Endometrial microvascular endothelial cells (primary cell): ENCODE measurements around the gene TMC6. TPM values are rescaled to one million over a fixed set of nuclear protein-coding genes. Genes with fewer than 3 reads are reported as not detected.
"Not testable (repeated sequence)": the region's sequence is repeated elsewhere in the genome, so short reads cannot be mapped to it uniquely, and the experiment has no call there.

Experiments used
- in situ Hi-C: cut with HindIII; loops from 2 replicates; pipeline ENCODE4 v1.10.0; 2017; ENCODE audit warnings: low sequenced_read_pairs, low pct_unique_long_range_greater_than_20kb; ENCODE audit errors: inconsistent ontology term
- total RNA-seq: library from RNA; depleted of rRNA; stranded (reverse); fragments of >200 nt; gene quantifications from one replicate; pipeline ENCODE4 v1.2.3, GENCODE V29; 2015; ENCODE audit errors: inconsistent ontology term

TMC6 gene
- total RNA-seq, 1 donor from 2014 or later = 30.3 TPM

DNA sequence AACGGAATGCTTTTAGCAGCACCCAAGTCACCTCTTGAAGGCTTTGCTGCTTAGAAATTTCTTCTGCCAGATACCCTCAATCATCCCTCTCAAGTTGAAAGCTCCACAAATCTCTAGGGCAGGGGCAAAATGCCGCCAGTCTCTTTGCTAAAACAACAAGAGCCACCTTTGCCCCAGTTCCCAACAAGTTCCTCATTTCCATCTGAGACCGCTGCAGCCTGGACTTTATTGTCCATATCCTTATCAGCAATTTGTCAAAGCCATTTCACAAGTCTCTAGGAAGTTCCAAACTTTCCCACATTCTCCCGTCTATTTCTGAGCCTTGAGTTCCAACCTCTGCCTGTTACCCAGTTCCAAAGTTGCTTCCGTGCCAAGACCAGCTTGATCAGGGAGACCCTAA, 27.4 kb downstream of the TMC6 start:
- in situ Hi-C loops = no loop called here

DNA sequence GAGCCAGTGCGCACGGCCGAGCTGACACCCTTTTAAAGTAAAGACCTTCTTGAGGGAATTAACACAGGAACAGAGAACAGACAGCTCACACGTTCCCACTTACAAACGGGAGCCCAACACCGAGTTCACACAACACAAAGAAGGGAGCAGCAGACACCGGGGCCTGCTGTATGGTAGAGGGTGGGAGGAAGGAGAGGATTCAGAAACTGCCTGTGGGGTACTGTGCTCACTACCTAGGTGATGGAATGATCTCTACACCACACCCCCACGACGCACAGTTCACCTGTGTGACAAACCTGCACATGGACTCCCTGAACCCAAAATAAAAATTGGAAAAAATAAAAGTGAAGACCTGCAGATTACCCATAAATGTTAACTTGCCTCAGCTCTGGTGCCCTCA, 32.5 kb downstream of the TMC6 start:
- in situ Hi-C loops = no loop called here

DNA sequence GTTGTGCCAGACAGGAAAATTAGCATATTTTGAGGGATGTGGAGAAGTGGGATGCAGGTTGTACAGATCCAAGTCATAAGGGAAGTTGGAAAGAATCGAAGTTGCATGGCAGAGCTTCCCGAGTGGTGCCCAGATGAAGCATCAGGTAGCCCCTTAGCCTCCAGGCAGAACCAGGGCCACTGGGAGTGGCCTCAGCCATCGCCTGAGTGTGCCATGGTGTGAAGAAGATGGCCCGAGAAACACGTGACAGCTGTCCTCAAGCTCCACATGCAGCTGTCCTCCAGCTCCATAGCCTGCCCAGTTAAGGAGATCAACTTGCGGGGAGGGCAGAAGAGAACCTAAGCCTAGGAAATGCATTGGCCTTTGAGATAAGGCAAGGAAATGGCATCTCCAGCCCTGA, 33.5 kb downstream of the TMC6 start:
- in situ Hi-C loops = no loop called here

DNA sequence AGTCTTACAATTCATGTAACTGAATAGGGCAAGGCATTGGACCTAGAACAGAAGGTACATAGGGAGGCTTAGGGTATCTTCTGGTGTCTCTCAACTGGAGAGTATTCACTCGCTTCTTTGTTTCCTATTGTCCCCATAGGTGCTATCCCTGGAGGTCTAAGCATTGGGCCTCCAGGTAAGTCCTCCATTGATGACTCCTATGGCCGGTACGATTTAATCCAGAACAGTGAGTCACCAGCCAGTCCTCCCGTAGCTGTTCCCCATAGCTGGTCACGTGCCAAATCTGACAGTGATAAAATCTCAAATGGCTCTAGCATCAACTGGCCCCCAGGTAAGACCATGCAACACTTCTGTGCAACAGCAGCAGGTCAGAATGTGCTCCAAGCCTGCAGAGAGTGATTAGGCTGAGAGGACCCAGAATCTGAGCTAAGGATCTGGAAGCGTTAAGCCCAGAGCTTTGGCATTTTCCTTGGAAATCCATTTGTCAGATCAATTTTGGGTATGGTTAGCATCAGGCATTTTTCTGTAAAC, 35.7 kb downstream of the TMC6 start:
- in situ Hi-C loops = no loop called here

DNA sequence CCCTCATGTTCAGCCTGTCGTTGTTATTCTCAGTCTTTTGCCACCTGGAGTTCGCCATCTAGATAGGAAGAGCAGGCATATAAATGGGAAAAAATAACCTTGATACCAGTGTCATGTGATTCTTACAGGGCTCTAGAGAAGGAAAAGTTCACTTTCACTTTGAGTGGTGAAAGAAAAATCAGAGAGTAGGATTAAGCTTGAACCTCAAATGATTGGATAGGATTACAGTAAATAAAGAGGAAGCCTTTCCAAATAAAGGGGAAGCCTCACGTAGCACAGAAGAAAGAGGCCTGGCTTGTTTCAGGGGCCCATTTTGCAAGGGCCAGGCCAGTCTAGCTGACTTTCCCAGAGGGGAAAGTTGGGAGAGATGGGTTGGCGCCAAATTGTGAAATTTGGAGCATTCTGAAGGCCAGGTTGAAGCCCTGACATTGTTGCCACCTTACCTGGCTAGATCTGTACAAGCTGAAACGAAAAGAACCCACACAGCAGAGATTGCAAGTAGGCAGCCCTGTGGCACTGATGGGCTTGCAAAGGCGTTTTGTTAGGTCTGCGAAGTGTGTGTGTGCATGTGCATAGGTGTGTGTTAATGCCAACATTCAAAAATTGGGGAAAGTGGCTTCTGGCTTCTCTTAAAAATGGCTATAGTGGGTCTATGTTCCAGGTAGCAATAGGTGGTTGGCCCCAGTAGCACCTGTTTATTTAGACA, 38.8 kb downstream of the TMC6 start:
- in situ Hi-C loops = no loop called here

DNA sequence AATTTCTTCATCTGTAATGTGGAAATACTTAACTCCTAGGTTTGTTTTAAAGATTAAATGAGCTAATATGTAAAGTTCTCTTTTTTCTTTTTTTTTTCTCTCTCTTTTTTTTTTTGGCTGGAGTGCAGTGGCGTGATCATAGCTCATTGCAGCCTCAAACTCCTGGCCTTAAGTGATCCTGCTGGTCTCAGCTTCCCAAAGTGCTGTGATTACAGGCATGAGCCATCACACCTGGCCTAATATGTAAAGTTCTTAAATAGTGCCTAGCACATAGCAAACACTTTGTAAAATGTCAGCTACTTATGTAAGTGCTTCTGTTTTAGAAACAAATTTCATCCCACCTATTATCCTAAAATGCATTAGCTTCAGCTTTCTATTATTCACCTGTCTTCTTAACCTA, 40.0 kb downstream of the TMC6 start:
- in situ Hi-C loops = no loop called here

DNA sequence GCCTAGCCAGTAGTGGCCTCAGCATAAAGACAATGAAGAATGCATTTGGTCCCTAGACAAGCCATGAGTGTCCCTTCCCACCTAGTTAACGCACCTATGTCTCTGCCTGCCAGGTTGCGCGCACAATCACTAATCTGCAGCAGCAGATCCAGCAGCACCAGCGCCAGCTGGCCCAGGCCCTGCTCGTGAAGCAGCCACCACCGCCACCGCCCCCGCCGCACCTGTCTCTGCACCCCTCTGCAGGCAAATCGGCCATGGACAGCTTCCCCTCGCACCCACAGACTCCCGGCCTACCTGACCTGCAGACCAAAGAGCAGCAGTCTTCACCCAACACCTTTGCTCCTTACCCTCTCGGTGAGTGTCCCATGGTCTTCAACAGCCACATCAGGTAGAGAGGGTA, 41.8 kb downstream of the TMC6 start:
- in situ Hi-C loops = no loop called here

DNA sequence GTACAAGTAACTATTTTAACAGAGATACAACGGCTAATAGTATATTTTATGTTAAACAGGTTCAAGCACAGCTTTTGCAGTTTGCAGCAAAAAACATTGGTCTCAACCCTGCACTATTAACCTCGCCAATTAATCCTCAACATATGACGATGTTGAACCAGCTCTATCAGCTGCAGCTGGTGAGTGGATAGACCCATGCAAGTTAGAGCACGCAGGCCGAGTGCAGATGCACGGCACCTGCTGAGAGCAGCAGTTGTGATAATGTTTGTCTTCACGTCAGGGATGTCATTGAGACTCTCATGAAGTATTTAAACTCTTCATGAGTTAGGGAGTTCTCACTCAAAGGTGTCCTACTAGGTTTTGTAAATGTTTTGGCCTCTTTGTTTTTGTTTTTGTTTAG, 45.6 kb downstream of the TMC6 start:
- in situ Hi-C loops = no loop called here

DNA sequence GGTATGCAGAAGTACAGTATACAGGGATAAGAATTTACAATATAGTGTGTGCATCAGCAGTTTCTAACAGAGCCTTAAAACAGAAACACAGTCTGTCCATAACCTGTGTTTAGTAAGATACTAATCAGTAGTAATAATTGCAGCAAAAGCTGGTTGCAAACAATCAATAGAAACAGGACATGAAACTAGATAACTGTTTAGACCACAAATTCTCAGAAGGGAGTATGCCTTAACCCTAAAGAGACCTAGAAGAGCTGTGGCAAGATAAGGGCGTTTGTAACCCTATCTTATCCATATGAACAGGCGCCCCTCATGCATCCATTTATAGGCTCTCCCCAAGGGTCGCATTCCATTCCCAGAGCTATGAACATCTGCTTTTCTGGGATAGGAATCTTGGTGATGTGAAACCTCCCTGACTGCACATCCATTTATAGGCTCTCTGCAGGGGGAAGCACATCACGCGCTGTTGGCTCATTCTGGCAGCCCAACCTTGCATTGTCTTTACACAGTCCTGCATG, 46.1 kb downstream of the TMC6 start:
- in situ Hi-C loops = not testable (repeated sequence)

DNA sequence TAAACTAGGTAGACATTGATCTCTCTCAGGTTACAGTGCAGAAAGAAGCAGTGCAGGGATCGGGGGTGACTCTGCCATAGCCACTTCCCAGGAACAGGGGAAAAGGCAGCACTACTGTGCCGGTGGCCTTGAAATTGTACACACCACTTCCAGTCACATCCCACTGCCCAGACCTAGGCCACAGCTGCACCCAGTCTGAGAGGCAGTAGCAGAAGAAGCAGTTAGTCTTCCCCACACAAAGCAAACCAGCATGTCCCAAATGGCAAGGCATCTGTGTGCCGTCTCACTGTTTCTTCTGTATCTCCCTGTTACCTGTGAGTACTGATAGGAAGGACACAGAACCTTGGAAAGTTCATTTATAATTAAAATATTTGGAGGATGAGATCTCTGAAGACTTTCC, 47.0 kb downstream of the TMC6 start:
- in situ Hi-C loops = no loop called here

DNA sequence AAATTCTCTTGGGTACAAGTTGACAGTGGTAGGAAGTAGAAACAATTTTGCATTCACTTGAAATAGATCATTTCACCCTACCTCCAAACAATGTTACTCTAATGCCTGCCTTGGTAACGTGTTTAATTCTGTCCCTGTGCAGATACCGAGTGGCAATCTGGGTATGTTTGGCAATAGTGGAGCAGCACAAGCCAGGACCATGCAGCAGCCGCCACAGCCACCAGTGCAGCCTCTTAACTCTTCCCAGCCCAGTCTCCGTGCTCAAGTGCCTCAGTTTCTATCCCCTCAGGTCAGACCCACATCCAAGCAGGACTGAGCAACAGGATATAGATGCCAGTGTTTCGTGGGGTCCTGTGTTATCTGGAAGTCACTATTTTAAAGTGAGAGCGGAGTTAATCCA, 49.3 kb downstream of the TMC6 start:
- in situ Hi-C loops = no loop called here

DNA sequence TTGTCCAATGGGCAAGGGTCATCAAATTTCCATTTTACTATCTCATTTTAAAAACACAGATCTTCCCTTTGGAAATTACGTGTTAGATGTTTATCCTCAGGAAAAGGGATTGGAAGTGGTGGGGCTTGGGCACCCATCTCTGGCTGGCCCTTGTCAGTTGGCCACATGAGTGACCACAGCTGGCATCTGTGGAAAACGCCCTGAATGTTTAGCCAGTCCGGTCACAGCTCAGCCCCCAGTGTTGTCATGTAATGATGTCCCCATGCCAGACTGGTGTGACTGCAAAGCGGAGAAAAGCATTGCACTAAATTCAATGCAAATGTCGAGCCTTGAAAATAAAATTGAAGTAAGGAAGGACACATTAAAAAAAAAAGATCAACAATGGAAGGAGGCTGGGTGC, 53.0 kb downstream of the TMC6 start:
- in situ Hi-C loops = no loop called here

DNA sequence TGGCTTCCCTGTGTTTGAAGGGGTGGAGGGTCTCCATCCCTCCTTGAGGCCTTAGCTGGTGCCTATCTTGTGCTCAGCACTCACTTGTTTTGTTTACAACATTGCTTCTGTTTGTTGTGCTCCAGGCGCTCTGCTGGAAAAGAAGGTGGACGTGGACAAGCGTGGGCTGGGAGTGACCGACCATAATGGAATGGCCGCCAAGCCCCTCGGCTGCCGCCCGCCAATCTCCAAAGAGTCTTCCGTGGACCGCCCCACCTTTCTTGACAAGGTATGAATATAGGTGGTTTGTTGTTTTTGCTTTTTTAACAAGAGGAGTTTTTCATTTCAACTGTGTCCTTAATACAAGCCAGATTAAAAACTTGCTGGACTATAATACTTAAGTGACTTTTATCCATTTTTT, 53.5 kb downstream of the TMC6 start:
- in situ Hi-C loops = no loop called here

DNA sequence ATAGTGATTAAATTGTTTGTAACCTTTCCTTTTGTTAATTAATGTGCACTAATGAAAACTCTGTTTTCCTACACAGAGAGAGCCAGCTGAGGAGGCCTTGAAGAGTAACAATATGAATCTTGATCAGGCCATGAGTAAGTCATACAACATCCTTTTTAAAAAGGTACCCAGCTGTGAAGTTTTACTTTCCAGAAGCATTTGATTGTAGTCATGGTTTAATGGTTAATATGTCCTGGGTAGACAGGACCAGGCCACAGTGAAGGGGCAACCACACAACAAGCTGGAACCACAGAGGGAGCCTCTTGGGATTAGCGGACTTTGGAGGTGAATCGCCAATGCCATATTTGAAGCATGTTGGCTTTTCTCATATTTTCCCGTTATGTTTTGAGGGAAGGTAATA, 55.6 kb downstream of the TMC6 start:
- in situ Hi-C loops = no loop called here

DNA sequence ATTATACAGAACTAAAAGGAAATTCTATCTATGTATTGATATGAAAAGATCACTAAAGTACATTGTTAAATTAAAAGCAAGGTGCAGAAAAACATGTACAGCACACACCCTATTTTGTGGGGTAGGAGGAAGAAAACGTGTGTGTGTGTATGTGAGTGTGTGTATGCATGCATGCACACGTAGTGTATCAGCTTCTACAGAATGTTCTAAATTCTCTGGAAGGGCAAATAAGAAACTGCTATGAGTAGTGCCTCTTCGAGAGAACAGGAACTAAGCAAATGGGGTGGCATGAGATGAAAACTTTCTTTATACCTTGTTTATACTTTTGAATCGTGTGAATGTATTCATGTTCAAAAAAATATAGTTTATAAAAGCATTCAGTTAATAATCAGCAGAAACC, 58.9 kb downstream of the TMC6 start:
- in situ Hi-C loops = no loop called here

DNA sequence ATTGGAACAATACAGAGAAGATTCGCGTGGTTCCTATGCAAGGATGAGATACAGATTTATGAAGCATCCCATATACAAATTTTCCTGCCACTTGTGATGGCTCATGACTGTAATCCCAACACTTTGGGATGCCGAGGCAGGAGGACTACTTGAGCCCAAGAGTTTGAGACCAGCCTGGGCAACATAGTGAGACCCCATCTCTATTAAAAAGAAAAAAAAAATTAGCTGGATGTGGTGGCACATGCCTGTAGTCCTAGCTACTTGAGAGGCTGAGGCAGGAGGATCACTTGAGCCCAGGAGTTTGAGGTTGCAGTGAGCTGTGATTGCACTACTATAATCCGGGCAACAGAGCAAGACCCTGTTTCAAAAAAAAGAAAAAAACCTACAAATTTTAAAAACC, 61.6 kb downstream of the TMC6 start:
- in situ Hi-C loops = not testable (repeated sequence)

DNA sequence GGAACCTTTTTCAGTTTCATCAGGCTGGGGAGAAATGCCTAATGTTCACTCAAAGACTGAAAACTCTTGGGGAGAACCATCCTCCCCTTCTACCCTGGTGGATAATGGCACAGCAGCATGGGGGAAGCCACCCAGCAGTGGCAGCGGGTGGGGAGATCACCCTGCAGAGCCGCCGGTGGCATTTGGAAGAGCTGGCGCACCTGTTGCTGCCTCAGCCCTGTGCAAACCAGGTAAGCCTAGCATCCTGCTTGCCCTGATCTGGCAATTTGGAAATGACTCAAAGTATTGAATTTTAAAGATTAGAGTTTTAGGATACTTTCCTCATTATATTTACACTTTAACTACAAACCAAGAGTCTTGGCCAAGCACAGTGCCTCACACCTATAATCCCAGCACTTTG, 63.8 kb downstream of the TMC6 start:
- in situ Hi-C loops = no loop called here

DNA sequence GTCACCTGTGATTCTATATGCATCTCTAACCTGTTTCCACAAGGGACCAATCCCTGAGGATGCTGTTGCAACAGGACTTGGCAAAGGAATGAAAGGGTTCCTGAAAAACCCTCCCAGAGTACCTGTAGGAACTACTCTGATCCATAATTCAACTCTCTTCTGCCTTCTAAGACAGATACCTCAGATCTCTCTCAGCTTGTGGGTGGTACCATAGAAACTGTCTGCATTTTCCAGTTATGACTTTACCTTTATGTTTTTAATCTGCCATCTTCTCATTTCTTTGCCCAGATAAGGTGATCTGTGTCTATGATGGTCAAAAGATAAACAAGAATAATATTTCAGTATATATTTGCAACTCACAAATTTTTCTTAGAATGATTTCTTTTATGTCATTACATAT, 65.1 kb downstream of the TMC6 start:
- in situ Hi-C loops = no loop called here

DNA sequence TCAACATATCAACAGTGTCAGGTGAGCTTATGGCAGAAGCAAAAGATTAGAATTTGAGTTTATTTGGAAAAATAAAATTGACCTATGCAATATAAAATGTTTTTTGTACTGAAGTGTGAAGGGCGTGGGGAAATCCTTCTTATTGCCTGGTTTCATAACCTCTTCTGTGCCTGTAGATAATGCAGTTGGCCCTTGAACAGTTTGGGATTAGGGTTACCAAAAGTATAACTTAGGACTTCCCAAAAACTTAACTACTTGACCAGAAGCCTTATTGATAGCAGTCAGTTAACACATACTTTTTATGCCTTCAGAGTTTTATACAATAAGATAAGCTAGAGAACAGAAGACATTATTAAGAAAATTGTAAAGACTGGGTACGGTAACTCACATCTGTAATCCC, 66.0 kb downstream of the TMC6 start:
- in situ Hi-C loops = no loop called here
